ENCODE measurements around the gene HIGD2A.

DNA sequence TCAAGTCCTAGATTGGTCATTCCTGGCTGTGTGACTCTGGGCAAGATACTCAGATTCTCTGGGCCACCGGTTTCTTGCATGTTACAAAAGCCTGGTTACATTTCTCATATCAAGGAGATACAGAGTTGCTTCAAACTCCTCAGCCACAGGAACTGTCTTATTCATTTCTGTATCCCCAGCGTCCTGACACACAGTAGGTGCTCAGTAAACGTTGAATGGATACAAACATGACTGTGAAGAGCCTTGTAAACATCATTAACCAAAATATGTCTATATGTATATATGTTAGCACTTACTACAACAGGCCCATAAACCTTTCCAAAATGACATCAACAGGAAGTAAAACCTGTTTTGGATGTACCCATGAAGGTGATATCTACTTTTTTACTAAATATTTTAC lies 26.2 kb downstream of the HIGD2A start:
- TF ChIP-seq, protein P1, sequence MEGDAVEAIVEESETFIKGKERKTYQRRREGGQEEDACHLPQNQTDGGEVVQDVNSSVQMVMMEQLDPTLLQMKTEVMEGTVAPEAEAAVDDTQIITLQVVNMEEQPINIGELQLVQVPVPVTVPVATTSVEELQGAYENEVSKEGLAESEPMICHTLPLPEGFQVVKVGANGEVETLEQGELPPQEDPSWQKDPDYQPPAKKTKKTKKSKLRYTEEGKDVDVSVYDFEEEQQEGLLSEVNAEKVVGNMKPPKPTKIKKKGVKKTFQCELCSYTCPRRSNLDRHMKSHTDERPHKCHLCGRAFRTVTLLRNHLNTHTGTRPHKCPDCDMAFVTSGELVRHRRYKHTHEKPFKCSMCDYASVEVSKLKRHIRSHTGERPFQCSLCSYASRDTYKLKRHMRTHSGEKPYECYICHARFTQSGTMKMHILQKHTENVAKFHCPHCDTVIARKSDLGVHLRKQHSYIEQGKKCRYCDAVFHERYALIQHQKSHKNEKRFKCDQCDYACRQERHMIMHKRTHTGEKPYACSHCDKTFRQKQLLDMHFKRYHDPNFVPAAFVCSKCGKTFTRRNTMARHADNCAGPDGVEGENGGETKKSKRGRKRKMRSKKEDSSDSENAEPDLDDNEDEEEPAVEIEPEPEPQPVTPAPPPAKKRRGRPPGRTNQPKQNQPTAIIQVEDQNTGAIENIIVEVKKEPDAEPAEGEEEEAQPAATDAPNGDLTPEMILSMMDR (conservative IDR thresholded peaks at IDR 0.05), result no peak
- TF ChIP-seq ZFX (IDR thresholded peaks at IDR 0.05), result no peak
